ENCODE results near the gene DNAJC27. TPM values are rescaled to one million over a fixed set of nuclear protein-coding genes. Genes with fewer than 3 reads are reported as not detected.
A peak's percentile ranks its signal among the peaks of the same experiment; 100 is the strongest.

The DNAJC27 gene
- total and polyA plus RNA-seq, 9 of the 15 experiments (the other 6 are each of a cell fraction or from before 2014, with no cell fraction given) = 0.53 to 5.9 (median 3.0) TPM

DNA sequence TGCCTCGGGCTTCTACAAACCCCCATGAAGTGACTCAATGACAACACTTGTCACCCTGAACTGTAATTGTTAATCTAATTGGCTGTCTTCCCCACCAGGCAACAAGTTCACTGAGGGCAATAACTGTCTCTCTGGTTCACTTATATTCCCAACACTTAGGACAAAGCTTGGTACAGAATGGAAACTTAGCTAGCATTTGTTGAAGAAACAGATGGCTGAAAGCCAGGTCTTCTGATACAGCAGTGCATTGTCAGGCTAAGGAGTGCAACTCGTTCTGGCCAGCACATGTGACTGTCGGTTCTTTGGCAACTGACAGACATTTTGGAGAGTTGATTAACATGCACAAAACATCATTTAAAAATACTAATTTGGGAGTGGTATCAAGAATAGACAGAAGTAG is 14.6 kb upstream of the DNAJC27 start:
- H3K9me1 ChIP-seq (ENCODE audit: control insufficient read depth, insufficient read depth, low read length) = no peaks in the 10 kb centered on the region
- ChIA-PET CTCF (ENCODE audit: low intra/inter-chr PET ratio) (no interaction called here), POLR2A (interaction anchor here (0.5 to 1.7 kb wide), 4 partner anchors 9 to 120 kb away, joined by 3 to 5 read pairs (median 4); no protein-coding TSS in a partner anchor)
- no peak overlapping the region for H3K27ac ChIP-seq (ENCODE audit: extremely low read depth, low read depth, low read length)
- H3K4me2 ChIP-seq (ENCODE audit: insufficient read depth, low read length) = no peak overlapping the region
- no peak overlapping the region for H2AFZ ChIP-seq (ENCODE audit: low read depth, low read length)
- no peak overlapping the region for H3K4me3 ChIP-seq
- H3K79me2 ChIP-seq (ENCODE audit: control insufficient read depth, insufficient read depth, low read length) = no peaks in the 10 kb centered on the region
- no peaks in the 10 kb centered on the region; a peak in 1 of 5 replicates for H3K4me1 ChIP-seq (replicated peaks in 1 of 2; ENCODE audit: control insufficient read depth in 2 of 2, insufficient read depth in 2 of 2, low read length in 2 of 2)
- FAIRE-seq (no peak), DNase-seq (ENCODE audit: extremely low read depth in 1 of 4, low spot score in 3 of 4) (no peak), ATAC-seq (no peak; the same call in 2 of the 3 replicates)
- TF ChIP-seq, protein P1, sequence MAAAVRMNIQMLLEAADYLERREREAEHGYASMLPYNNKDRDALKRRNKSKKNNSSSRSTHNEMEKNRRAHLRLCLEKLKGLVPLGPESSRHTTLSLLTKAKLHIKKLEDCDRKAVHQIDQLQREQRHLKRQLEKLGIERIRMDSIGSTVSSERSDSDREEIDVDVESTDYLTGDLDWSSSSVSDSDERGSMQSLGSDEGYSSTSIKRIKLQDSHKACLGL (CRISPR knock-in tag; IDR thresholded peaks at IDR 0.05; ENCODE audit: borderline replicate concordance, poor library complexity, severe bottlenecking) = no peak
- peak; percentile 51; the same call in 1 of the 2 replicates for TF ChIP-seq NFIC (IDR thresholded peaks at IDR 0.05)
- WGBS (ENCODE audit: insufficient coverage, low coverage, missing lambda C conversion rate) = 2% methylated on average over 3 of the region's 3 CpGs
- peaks cover 14 to 16% of the 10 kb centered on the region in 2 experiments for H3K27me3 ChIP-seq (ENCODE audit: control insufficient read depth in 2 of 2, insufficient read depth in 2 of 2, low read length in 2 of 2)
- H3K9ac ChIP-seq (ENCODE audit: insufficient read depth in 1 of 2, low read depth in 2 of 2, low read length in 2 of 2) = no peak overlapping the region
- H3K36me3 ChIP-seq (ENCODE audit: control insufficient read depth, insufficient read depth, low read length) = no peaks in the 10 kb centered on the region
- no peaks in the 10 kb centered on the region for H4K20me1 ChIP-seq (replicated peaks; ENCODE audit: control insufficient read depth, insufficient read depth, low read length)
- intact Hi-C loops (cut with micrococcal nuclease) = no loop called here
- no TSS peak for BruUV-seq (replicated peaks)
- H3K9me3 ChIP-seq (replicated peaks; ENCODE audit: control insufficient read depth, insufficient read depth, low read depth, low read length) = no peaks in the 10 kb centered on the region
- in situ Hi-C loops (cut with MboI) = no loop called here

DNA sequence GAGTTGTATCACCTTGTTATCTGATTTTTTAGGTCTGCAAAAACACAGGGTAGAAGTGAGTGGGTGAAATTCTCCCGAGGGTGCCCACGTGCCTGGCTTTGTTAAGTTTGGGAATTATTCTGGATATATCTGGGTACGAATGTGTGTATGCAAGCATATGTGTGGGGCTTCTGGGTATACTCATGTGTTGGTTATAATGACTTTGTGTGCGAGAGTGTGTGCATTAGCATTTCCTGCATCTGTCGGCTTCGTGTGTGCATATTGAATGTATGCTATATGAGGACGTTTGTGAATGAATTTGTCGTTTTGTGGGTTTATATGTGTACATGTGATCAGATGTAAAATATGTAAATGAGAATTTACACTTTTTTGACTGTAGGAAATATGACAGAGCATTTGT is 13.8 kb upstream of the DNAJC27 start:
- no peak overlapping the region for H3K4me3 ChIP-seq
- BruUV-seq (replicated peaks) = no TSS peak
- H3K4me1 ChIP-seq (replicated peaks in 1 of 2; ENCODE audit: control insufficient read depth in 2 of 2, insufficient read depth in 2 of 2, low read length in 2 of 2) = no peaks in the 10 kb centered on the region; a peak in 1 of 5 replicates
- no peak overlapping the region for H3K9ac ChIP-seq (ENCODE audit: insufficient read depth in 1 of 2, low read depth in 2 of 2, low read length in 2 of 2)
- ATAC-seq = no peak
- no peak for DNase-seq (ENCODE audit: extremely low read depth in 1 of 4, low spot score in 3 of 4)
- H3K27me3 ChIP-seq (ENCODE audit: control insufficient read depth in 2 of 2, insufficient read depth in 2 of 2, low read length in 2 of 2) = peaks cover 14 to 16% of the 10 kb centered on the region in 2 experiments
- no peaks in the 10 kb centered on the region for H3K9me1 ChIP-seq (ENCODE audit: control insufficient read depth, insufficient read depth, low read length)
- ChIA-PET POLR2A (interaction anchor here (1.7 kb wide), 1 partner anchor 10 kb away, joined by 5 read pairs; no protein-coding TSS in a partner anchor), CTCF (ENCODE audit: low intra/inter-chr PET ratio) (no interaction called here)
- no peaks in the 10 kb centered on the region for H4K20me1 ChIP-seq (replicated peaks; ENCODE audit: control insufficient read depth, insufficient read depth, low read length)
- TF ChIP-seq, protein P2, sequence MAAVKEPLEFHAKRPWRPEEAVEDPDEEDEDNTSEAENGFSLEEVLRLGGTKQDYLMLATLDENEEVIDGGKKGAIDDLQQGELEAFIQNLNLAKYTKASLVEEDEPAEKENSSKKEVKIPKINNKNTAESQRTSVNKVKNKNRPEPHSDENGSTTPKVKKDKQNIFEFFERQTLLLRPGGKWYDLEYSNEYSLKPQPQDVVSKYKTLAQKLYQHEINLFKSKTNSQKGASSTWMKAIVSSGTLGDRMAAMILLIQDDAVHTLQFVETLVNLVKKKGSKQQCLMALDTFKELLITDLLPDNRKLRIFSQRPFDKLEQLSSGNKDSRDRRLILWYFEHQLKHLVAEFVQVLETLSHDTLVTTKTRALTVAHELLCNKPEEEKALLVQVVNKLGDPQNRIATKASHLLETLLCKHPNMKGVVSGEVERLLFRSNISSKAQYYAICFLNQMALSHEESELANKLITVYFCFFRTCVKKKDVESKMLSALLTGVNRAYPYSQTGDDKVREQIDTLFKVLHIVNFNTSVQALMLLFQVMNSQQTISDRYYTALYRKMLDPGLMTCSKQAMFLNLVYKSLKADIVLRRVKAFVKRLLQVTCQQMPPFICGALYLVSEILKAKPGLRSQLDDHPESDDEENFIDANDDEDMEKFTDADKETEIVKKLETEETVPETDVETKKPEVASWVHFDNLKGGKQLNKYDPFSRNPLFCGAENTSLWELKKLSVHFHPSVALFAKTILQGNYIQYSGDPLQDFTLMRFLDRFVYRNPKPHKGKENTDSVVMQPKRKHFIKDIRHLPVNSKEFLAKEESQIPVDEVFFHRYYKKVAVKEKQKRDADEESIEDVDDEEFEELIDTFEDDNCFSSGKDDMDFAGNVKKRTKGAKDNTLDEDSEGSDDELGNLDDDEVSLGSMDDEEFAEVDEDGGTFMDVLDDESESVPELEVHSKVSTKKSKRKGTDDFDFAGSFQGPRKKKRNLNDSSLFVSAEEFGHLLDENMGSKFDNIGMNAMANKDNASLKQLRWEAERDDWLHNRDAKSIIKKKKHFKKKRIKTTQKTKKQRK (IDR thresholded peaks at IDR 0.05; ENCODE audit: borderline replicate concordance, low read depth, low read length) = no peak
- TF ChIP-seq, protein P3, sequence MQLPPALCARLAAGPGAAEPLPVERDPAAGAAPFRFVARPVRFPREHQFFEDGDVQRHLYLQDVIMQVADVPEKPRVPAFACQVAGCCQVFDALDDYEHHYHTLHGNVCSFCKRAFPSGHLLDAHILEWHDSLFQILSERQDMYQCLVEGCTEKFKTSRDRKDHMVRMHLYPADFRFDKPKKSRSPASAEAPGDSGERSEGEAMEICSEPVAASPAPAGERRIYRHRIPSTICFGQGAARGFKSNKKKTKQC (CRISPR knock-in tag; IDR thresholded peaks at IDR 0.05) = no peak
- TF ChIP-seq HNRNPUL1 (IDR thresholded peaks at IDR 0.05; ENCODE audit: low read length) = no peak
- no peak overlapping the region for H3K4me2 ChIP-seq (ENCODE audit: insufficient read depth, low read length)
- no peaks in the 10 kb centered on the region for H3K36me3 ChIP-seq (ENCODE audit: control insufficient read depth, insufficient read depth, low read length)
- H3K27ac ChIP-seq (ENCODE audit: extremely low read depth, low read depth, low read length) = no peak overlapping the region
- no peaks in the 10 kb centered on the region for H3K79me2 ChIP-seq (ENCODE audit: control insufficient read depth, insufficient read depth, low read length)
- no peak for FAIRE-seq
- in situ Hi-C loops (cut with MboI) (no loop called here), intact Hi-C loops (cut with micrococcal nuclease) (no loop called here)
- no peak overlapping the region for H2AFZ ChIP-seq (ENCODE audit: low read depth, low read length)
- no peaks in the 10 kb centered on the region for H3K9me3 ChIP-seq (replicated peaks; ENCODE audit: control insufficient read depth, insufficient read depth, low read depth, low read length)
- 6% methylated on average over 8 of the region's 8 CpGs for WGBS (ENCODE audit: insufficient coverage, low coverage, missing lambda C conversion rate)

Data from K562 (cell line).